AG04450 (cell line): Measurements from ENCODE around the gene STRA6. TPM values are rescaled to one million over a fixed set of nuclear protein-coding genes. Genes with fewer than 3 reads are reported as not detected.

ENCODE experiments used
- CTCF ChIA-PET: fragments of 300-600, 350-600 bp; formaldehyde crosslinking; extraction: SDS; loops from one replicate; lab custom pipeline; 2022; ENCODE audit warnings: antibody characterized with exemption, inconsistent platforms; lab: Charles Lee
- POLR2A ChIA-PET: fragments of 350-600 bp; formaldehyde crosslinking; extraction: SDS; loops from one replicate; lab custom pipeline; 2021; ENCODE audit warnings: antibody characterized with exemption, inconsistent platforms; lab: Yijun Ruan, JAX
- DNase-seq: peaks from one replicate; pipeline ENCODE4 v3.0.0-alpha.2; 2011; ENCODE audit warnings: low read depth, low spot score
- H3K27ac ChIP-seq: one replicate; pipeline ENCODE4 v1.5.1; 2012; ENCODE audit warnings: low read depth, low read length, control low read depth
- H3K27me3 ChIP-seq: one replicate; pipeline ENCODE4 v1.6.0; 2012; ENCODE audit warnings: low read length; ENCODE audit not compliant: control insufficient read depth, insufficient read depth
- H3K4me3 ChIP-seq: 2 replicates; pipeline ENCODE4 v1.5.1; 2011; ENCODE audit warnings: mild to moderate bottlenecking, low read depth, low read length, control low read depth
- H3K9me3 ChIP-seq: 2 replicates; pipeline ENCODE4 v1.5.1; 2012; ENCODE audit warnings: low read length; ENCODE audit not compliant: control insufficient read depth, insufficient read depth
- polyA plus RNA-seq: library from polyadenylated mRNA; depleted of rRNA; stranded (reverse); fragments of >200 nt; gene quantifications from 2 replicates; pipeline ENCODE4 v1.2.3, GENCODE V29; 2011
- TF ChIP-seq, protein P1 (sequence below): IDR thresholded peaks from 2 replicates; pipeline ENCODE4 v1.5.1; 2011; ENCODE audit warnings: low read depth, low read length, control low read depth, inconsistent platforms

The STRA6 gene
- polyA plus RNA-seq, 1 experiment = 0.12 TPM

DNA sequence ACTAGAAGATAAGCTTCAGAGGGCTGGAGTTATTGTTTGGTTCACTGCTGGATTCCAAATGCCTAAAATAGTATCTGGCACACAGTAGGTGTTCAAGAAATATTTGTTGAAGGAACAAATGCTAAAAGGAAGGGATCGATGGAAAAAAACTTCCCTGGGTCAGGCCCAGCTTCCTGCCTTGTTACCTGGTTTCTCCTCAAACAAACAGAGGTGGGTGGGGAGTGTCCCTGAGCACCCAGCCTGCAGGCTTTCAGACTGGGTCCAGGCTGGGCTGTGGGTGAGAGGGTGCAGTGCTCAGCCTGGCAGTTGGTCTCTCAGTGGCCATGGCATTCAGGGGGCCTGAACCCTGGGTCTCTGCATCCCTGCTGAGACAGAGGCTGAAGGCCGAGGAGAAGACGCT is 14.4 kb upstream of the STRA6 start:
- POLR2A ChIA-PET = no interaction called here
- CTCF ChIA-PET = interaction anchor here (0.6 kb wide), 1 partner anchor 105 kb away, joined by 3 read pairs; no protein-coding TSS in a partner anchor
- TF ChIP-seq, protein P1, sequence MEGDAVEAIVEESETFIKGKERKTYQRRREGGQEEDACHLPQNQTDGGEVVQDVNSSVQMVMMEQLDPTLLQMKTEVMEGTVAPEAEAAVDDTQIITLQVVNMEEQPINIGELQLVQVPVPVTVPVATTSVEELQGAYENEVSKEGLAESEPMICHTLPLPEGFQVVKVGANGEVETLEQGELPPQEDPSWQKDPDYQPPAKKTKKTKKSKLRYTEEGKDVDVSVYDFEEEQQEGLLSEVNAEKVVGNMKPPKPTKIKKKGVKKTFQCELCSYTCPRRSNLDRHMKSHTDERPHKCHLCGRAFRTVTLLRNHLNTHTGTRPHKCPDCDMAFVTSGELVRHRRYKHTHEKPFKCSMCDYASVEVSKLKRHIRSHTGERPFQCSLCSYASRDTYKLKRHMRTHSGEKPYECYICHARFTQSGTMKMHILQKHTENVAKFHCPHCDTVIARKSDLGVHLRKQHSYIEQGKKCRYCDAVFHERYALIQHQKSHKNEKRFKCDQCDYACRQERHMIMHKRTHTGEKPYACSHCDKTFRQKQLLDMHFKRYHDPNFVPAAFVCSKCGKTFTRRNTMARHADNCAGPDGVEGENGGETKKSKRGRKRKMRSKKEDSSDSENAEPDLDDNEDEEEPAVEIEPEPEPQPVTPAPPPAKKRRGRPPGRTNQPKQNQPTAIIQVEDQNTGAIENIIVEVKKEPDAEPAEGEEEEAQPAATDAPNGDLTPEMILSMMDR = no peak

GRCh38 chr15:74215958-74216357 is 13.4 kb upstream of the STRA6 start:
- Histone ChIP-seq H3K9me3 (no peaks in the 10 kb centered on the region; the same call in 1 of the 2 replicates), H3K27ac (no peak overlapping the region), H3K4me3 (no peak overlapping the region), H3K27me3 (peaks cover 36% of the 10 kb centered on the region)
- TF ChIP-seq, protein P1 = no peak
- ChIA-PET POLR2A (no interaction called here), CTCF (no interaction called here)
- no peak for DNase-seq

More for the DNA sequence above, 14.4 kb upstream of the STRA6 start:
- Histone ChIP-seq H3K4me3 (no peak overlapping the region), H3K27me3 (peaks cover 38% of the 10 kb centered on the region), H3K27ac (no peak overlapping the region), H3K9me3 (no peaks in the 10 kb centered on the region; the same call in 1 of the 2 replicates)
- DNase-seq = no peak

- ChIA-PET POLR2A (no interaction called here), CTCF (no interaction called here)
- DNase-seq = no peak
- TF ChIP-seq, protein P1 = no peak
- H3K27ac ChIP-seq = peak overlapping the region; percentile 62
- no peak overlapping the region for H3K4me3 ChIP-seq
- H3K27me3 ChIP-seq = peaks cover 21% of the 10 kb centered on the region
- no peaks in the 10 kb centered on the region; the same call in 1 of the 2 replicates for H3K9me3 ChIP-seq
Observed at GRCh38 chr15:74214324-74215021, 11.9 kb upstream of the STRA6 start.

DNA sequence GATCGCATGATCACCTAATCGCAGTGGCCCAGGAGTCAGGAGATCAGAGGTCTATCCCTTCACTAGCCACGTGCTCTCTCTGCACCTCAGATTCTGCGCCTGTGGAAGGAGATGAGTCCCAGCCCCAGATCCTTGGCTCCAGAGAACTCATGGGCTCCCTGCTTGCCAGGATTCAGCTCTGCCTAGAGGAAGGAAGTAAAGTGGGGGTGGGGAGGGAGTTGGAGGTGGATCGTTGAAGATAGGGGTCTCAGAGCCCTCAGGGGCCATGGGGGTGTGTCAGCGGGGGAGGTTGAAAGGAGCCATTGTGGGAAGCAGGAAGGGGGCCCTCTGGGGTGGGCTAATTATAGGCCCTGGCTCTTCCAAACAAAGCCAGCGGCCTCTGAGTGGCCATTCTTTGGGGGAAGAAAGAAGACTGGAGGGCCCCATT is 11.3 kb upstream of the STRA6 start:
- TF ChIP-seq, protein P1 = no peak
- no peak overlapping the region for H3K27ac ChIP-seq
- H3K4me3 ChIP-seq = no peak overlapping the region
- H3K9me3 ChIP-seq = no peaks in the 10 kb centered on the region; the same call in 1 of the 2 replicates
- POLR2A ChIA-PET = interaction anchor here (0.7 kb wide), 1 partner anchor 11 kb away, joined by 4 read pairs; no protein-coding TSS in a partner anchor
- CTCF ChIA-PET = no interaction called here
- no peak for DNase-seq
- peaks cover 15% of the 10 kb centered on the region for H3K27me3 ChIP-seq

DNA sequence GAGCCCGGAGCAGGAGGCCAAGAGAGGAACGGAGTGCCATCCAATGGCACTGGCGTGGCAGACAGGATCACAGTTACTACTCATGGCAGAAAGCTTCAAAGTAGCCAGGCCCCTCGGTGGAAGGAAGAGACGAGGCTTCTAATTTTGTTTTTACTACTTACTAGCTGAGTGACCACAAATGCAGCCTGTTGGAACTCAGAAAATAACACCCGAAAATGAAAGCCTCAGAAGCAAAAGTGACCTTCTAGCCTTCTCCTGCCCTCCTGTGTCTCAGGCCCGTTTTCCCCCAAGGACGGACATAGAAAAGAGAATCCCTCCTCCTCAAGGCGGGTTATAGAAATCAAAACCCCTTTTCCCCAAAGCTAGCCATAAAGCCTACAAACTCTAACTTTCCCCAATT is 9.9 kb upstream of the STRA6 start:
- CTCF ChIA-PET = no interaction called here
- Histone ChIP-seq H3K9me3 (no peaks in the 10 kb centered on the region), H3K27me3 (peaks cover 13% of the 10 kb centered on the region), H3K4me3 (no peak overlapping the region), H3K27ac (no peak overlapping the region)
- no peak for DNase-seq
- POLR2A ChIA-PET = no interaction called here
- TF ChIP-seq, protein P1 = no peak
